Activated T-cell treated with anti-CD3 and anti-CD28 coated beads, Interleukin-2, amount 50 U/mL, for 24 hours (primary cell): Measurements from ENCODE around the gene DAPK2.
"Not testable (repeated sequence)": the region's sequence is repeated elsewhere in the genome, so short reads cannot be mapped to it uniquely, and the experiment has no call there.

Experiments
- DNase-seq: peaks from one replicate; pipeline ENCODE4 v3.0.0-alpha.2; 2020
- H3K27ac Mint-ChIP-seq: 2 replicates; pipeline ENCODE4 v1.8.0; 2020; ENCODE audit warnings: mild to moderate bottlenecking, mixed read lengths
- H3K27me3 Mint-ChIP-seq: 2 replicates; pipeline ENCODE4 v1.8.0; 2020; ENCODE audit warnings: mixed read lengths
- H3K36me3 Mint-ChIP-seq: 2 replicates; pipeline ENCODE4 v1.8.0; 2020; ENCODE audit warnings: low read depth, mixed read lengths
- H3K4me1 Mint-ChIP-seq: 2 replicates; pipeline ENCODE4 v1.8.0; 2020; ENCODE audit warnings: low read depth, mixed read lengths
- H3K4me3 Mint-ChIP-seq: 2 replicates; pipeline ENCODE4 v1.8.0; 2020; ENCODE audit warnings: mild to moderate bottlenecking, moderate library complexity, mixed read lengths
- H3K9me3 Mint-ChIP-seq: 2 replicates; pipeline ENCODE4 v1.8.0; 2020; ENCODE audit warnings: mixed read lengths

The DAPK2 gene

DNA sequence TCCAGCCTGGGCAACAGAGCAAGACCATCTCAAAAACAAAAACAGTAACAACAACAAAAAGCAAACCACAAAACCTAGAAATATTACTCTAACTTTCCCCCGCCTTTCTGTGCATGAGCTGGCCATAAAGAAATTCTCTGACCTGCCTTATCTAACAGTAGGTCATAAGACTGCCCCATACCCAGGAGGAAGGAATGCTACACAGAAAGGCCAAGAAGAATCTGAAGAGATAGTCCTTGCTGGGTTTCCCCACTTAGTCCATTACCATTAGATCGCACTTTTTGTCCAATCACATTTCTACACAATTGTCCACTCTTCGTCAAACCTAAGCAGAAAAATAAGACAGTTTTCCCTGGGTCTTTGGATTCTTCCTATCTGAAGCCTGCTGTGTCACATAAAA, 23.8 kb upstream of the DAPK2 start:
- Mint-ChIP-seq H3K9me3 (no peaks in the 10 kb centered on the region), H3K27ac (no peak overlapping the region), H3K27me3 (no peaks in the 10 kb centered on the region), H3K36me3 (peaks cover 37% of the 10 kb centered on the region), H3K4me1 (peaks cover 7% of the 10 kb centered on the region), H3K4me3 (no peak overlapping the region)
- no peak for DNase-seq

DNA sequence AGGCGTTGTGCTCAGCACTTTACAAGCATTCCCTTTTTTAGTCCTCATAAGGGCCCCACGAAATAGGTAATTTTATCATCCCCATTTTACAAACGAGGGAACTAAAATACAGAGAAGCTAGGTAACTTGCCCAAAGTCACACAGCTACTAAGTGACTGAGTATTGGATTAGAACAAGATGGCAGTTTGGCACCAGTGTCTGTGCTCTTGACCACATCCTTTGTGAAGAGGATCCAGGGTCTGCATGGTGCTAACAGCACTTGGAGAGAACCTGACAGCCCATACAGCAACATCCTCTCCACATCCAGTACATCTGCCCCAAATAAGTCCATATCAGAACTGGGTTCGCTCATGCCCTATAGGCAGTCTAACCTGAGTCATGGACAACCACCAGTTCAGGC, 21.8 kb upstream of the DAPK2 start:
- DNase-seq, result no peak
- Mint-ChIP-seq H3K36me3 (peaks cover 22% of the 10 kb centered on the region), H3K9me3 (no peaks in the 10 kb centered on the region), H3K4me3 (no peak overlapping the region), H3K27ac (no peak overlapping the region), H3K4me1 (peaks cover 7% of the 10 kb centered on the region), H3K27me3 (no peaks in the 10 kb centered on the region)

DNA sequence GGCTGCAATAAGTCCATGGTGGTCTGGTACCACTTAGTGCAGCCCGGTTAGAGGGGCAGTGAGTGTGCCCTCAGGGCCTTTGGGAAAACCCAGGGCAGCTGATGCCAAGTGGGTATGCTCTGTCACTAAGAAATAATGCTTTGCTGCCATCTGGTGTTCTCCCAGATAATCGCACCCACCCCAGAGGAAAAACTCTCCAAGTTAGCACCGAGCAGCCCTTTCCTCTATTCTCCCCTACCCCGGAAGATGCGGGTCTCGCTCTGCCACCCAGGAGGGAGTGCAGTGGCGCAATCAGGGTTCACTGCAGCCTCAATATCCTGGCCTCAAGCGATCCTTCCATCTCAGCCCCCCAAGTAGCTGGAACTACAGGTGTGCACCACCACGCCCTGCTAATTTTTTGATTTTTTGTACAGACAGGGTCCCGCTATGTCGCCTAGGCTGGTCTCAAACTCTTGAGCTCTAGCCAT, 21.3 kb upstream of the DAPK2 start:
- peak; percentile 75 for DNase-seq
- peaks cover 4% of the 10 kb centered on the region for H3K4me1 Mint-ChIP-seq
- no peak overlapping the region for H3K27ac Mint-ChIP-seq
- no peak overlapping the region for H3K4me3 Mint-ChIP-seq
- no peaks in the 10 kb centered on the region for H3K27me3 Mint-ChIP-seq
- H3K36me3 Mint-ChIP-seq, result peaks cover 17% of the 10 kb centered on the region
- no peaks in the 10 kb centered on the region for H3K9me3 Mint-ChIP-seq

DNA sequence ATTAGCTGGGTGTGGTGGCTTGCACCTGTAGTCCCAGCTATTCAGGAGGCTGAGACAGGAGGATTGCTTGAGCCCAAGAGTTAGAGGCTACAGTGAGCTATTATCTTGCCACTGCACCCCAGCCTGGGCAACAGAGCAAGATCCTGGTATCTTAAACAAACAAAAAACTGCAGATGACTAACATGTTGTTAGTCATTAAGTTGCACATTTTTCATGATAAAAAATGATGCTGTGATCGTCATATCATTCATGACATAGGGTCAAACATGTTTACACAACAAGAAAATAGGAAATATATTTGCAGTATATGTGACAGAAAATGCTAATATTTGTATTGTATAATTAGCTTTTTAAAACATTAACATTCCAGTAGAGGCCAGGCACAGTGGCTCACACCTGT, 20.2 kb upstream of the DAPK2 start:
- Mint-ChIP-seq H3K27ac (no peak overlapping the region), H3K27me3 (no peaks in the 10 kb centered on the region), H3K9me3 (no peaks in the 10 kb centered on the region), H3K4me3 (no peak overlapping the region), H3K4me1 (peaks cover 4% of the 10 kb centered on the region), H3K36me3 (peaks cover 5% of the 10 kb centered on the region)
- DNase-seq, result no peak

DNA sequence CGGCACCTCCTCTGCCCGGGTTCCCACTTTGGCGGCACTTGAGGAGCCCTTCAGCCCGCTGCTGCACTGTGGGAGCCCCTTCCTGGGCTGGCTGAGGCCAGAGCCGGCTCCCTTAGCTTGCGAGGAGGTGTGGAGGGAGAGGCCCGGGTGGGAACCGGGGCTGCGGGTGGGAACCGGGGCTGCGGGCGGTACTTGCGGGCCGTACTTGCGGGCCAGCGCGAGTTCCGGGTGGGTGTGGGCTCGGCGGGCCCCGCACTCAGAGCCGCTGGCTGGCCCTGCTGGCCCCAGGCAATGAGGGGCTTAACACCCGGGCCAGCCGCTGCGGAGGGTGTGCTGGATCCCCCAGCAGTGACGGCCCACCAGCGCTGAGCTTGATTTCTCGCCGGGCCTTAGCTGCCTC, 14.4 kb upstream of the DAPK2 start:
- Mint-ChIP-seq H3K27ac (no peak overlapping the region), H3K36me3 (no peaks in the 10 kb centered on the region), H3K4me1 (no peaks in the 10 kb centered on the region), H3K9me3 (no peaks in the 10 kb centered on the region), H3K4me3 (no peak overlapping the region), H3K27me3 (no peaks in the 10 kb centered on the region)
- DNase-seq, result no peak

DNA sequence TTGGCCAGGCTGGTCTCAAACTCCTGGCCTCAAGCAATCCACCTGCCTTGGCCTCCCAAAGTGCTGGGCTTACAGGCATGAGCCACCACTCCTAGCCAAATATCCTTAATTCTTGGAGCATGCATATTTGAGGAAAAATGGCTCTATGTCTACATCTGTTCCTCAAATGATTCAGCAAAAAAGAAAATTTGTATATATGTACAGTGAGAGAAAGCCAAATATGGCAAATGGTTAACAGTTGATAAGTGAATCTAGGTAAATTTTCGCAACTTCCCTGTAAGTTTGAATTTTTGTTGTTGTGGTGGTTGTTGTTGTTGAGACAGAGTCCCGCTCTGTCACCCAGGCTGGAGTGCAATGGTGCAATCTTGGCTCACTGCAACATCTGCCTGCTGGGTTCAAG, 12.8 kb upstream of the DAPK2 start:
- H3K27ac Mint-ChIP-seq, H3K36me3 Mint-ChIP-seq, H3K4me3 Mint-ChIP-seq, H3K4me1 Mint-ChIP-seq, H3K27me3 Mint-ChIP-seq, DNase-seq, H3K9me3 Mint-ChIP-seq: not testable (repeated sequence)

DNA sequence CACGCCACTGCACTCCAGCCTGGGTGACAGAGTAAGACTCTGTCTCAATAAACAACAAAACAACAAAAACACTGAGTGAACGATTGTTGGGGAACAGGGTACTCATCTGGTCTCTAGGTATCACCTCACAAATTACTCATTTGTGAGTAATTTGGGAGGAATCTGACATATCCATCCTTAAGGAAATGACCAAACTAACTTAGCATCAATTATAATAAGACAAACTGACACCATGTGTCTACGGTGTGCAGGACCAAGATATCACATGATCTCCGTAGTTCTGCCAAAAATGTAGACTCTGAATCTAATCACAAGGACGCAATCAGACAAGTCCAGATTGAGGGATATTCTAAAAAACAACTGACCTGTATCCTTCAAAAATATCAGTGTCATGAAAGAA, 12.0 kb upstream of the DAPK2 start:
- DNase-seq, result no peak
- H3K27ac Mint-ChIP-seq, result no peak overlapping the region
- no peaks in the 10 kb centered on the region for H3K36me3 Mint-ChIP-seq
- no peak overlapping the region for H3K4me3 Mint-ChIP-seq
- H3K9me3 Mint-ChIP-seq, result no peaks in the 10 kb centered on the region
- no peaks in the 10 kb centered on the region for H3K4me1 Mint-ChIP-seq
- no peaks in the 10 kb centered on the region for H3K27me3 Mint-ChIP-seq

DNA sequence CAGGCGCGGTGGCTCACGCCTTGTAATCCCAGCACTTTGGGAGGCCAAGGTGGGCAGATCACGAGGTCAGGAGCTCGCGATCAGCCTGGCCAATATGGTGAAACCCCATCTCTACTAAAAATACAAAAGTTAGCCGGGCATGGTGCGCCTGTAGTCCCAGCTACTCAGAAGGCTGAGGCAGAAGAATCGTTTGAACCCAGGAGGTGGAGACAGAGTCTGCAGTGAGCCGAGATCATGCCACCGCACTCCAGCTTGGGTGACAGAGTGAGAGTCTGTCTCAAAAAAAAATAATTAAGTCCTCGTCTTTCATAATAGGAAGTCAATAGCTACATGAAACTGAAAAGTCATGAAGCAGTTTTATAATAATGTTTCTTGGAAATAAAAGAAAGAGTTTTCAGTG, 7.4 kb upstream of the DAPK2 start:
- not testable (repeated sequence) for H3K9me3 Mint-ChIP-seq, H3K4me3 Mint-ChIP-seq, H3K27ac Mint-ChIP-seq, H3K27me3 Mint-ChIP-seq, H3K36me3 Mint-ChIP-seq, H3K4me1 Mint-ChIP-seq, DNase-seq

DNA sequence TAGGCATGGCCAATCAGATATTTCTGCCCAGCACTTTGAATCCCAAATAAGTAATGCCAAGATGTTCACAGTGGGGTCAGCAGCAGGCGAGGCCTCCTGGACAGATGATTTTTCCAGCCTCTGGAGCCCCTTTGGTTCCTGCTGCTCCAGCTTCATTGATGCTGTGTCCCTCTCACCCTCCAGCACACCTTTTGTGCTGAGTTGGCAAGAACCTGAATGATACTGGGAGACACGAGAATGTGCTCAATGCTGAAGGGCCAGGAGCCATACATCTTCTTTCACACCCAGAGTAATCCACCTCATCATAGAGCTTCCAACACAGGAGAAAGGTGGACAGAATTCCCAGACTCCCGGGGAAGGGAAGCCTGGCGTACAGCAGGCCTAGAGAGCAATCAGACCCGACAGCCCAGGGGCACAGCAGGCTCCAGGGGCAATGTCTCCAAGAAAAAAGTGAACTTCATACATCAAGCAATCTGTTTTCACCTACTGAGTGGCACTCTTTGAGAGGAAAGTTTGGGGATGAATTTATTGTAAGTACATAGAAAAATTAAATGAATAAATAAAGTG, 6.7 kb upstream of the DAPK2 start:
- Mint-ChIP-seq H3K4me1 (no peaks in the 10 kb centered on the region), H3K27me3 (peaks cover 7% of the 10 kb centered on the region), H3K36me3 (no peaks in the 10 kb centered on the region), H3K9me3 (no peaks in the 10 kb centered on the region), H3K27ac (no peak overlapping the region), H3K4me3 (no peak overlapping the region)
- DNase-seq, result no peak

DNA sequence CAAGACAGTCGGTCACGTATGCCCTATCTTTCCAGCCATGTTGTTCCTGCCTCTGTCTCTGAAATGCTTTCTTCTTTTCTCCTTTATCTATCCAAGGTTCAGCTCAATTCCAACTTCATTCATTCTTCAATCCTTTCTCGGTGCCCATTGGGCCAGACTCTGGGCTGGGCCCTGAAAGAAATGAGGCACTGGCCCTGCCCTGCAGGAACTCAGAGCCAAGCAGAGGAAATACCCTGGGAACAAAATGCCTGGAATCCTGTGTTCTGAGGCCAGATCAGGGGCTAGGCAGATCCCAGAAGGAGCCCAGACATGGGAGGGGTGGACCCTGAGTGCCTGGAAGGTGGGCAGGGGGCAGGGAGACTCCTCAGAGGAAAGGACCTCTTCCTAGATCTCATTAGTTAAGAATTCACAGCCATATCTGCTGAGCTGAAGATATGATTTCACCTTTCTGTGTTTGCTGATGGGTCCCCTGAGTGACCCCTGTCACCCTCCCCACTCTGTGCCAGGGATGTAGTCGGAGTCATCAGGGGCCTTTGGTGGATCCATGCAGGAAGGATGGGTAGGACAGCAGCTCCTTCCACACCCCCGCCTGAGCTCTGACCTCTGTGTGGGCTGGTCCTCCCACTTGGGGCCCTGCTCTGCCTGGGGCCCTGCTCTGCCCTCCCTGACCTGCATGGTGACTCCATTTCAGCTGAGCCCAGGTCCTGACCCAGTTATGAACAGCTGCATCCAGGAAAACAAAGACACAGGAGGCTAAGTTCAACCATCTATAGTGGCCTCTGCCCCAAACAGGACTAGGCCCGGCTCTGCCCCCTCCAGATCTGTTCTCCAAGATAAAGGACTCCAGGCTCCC, 5.3 kb upstream of the DAPK2 start:
- H3K27ac Mint-ChIP-seq, result no peak overlapping the region
- H3K9me3 Mint-ChIP-seq, result no peaks in the 10 kb centered on the region
- H3K4me3 Mint-ChIP-seq, result no peak overlapping the region
- DNase-seq, result no peak
- H3K4me1 Mint-ChIP-seq, result peaks cover 4% of the 10 kb centered on the region
- peaks cover 21% of the 10 kb centered on the region for H3K27me3 Mint-ChIP-seq
- H3K36me3 Mint-ChIP-seq, result no peaks in the 10 kb centered on the region

DNA sequence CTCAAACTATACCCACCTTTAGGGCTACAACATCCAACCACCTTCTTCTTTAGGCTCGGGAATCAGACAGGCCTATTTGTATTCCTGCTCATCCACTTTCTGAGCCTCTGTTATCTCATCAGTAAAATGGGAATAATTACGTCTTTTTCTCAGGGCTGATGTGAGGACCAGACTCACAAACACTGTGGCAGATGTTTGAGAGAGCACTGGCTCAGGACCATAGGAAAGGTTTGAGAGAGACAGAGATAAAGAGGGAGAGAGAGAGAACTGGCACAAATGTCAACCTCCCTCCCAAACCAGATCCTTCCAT, 4.8 kb upstream of the DAPK2 start:
- Mint-ChIP-seq H3K27ac (no peak overlapping the region), H3K4me1 (peaks cover 6% of the 10 kb centered on the region), H3K9me3 (no peaks in the 10 kb centered on the region), H3K4me3 (no peak overlapping the region), H3K27me3 (peaks cover 22% of the 10 kb centered on the region), H3K36me3 (no peaks in the 10 kb centered on the region)
- DNase-seq, result no peak

DNA sequence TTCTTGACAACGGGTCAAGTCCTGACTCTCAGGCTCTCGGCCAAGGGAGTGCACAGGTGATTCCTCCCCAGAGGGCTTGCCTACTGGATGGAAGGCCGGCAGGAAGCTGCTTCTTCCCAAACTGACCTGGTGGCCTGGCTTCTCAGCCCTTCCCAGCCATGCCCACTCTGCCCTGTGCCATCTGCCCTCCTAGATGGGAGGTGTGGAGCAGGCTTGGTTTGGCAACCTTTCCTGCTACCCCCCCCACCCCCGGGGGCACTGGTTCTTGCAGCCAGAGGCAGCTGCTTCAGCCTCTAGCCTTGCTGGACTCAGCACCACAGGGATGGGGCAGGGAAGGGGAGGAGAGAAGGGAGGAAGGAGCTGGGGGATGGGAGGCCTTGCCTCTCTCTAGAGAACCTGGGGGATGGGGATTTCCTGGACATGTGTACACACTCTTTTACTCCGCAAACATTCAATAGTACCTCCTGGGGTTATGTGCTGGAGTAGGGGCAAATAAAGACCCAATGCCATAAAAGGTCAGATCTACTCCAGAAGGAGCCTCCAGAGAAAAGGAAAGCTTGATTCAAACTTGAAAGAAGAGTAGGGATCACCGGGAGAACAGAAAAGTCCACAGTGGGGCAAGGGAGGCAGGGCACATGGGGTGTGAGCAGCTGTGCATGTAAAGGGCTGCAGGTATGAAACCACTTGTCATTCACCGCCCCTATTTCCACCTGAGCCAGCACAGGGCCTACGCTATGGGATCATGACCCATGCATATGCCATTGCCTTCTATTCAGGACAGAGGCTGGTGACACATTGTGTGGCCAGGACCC, 4.2 kb upstream of the DAPK2 start:
- Mint-ChIP-seq H3K4me3 (no peak overlapping the region), H3K27ac (no peak overlapping the region), H3K27me3 (peaks cover 24% of the 10 kb centered on the region)

DNA sequence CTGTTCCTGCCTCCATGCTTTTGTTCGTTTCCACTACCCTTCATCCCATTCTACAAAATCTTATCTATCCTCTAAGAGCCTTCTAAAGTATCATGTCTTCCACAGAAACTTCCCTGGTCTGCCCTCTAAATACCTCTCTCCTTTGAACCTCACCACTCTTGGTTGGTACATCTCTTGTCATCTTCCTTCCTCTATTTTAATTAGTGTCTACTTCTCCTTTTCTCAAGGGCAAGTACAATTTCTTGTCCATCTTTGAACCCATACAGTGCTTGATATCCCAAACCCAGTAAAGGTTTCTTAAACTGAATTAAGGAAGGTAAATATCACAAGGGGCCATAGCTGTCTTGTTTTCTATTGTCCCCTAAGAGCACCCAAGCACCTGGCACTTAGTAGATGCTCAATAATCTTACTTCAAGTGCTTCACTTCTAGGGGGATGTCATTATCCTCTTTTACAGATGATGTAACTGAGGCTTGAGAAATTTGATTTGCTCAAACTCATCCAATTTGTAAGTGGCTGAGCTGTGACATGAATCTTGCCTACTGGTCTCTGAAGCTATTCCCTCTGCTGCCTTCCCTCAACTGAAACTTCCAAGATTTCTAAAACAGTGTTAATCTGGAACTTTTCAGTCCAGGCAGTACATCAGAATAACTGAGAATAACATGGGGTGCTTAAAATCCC, 2.6 kb upstream of the DAPK2 start:
- Mint-ChIP-seq H3K4me3 (no peak overlapping the region), H3K4me1 (peaks cover 6% of the 10 kb centered on the region), H3K27ac (no peak overlapping the region), H3K36me3 (no peaks in the 10 kb centered on the region), H3K9me3 (no peaks in the 10 kb centered on the region), H3K27me3 (peaks cover 32% of the 10 kb centered on the region)
- DNase-seq, result no peak

More for the DNA sequence above, 4.2 kb upstream of the DAPK2 start:
- no peaks in the 10 kb centered on the region for H3K9me3 Mint-ChIP-seq
- H3K4me1 Mint-ChIP-seq, result peaks cover 6% of the 10 kb centered on the region
- no peak for DNase-seq
- H3K36me3 Mint-ChIP-seq, result no peaks in the 10 kb centered on the region

DNA sequence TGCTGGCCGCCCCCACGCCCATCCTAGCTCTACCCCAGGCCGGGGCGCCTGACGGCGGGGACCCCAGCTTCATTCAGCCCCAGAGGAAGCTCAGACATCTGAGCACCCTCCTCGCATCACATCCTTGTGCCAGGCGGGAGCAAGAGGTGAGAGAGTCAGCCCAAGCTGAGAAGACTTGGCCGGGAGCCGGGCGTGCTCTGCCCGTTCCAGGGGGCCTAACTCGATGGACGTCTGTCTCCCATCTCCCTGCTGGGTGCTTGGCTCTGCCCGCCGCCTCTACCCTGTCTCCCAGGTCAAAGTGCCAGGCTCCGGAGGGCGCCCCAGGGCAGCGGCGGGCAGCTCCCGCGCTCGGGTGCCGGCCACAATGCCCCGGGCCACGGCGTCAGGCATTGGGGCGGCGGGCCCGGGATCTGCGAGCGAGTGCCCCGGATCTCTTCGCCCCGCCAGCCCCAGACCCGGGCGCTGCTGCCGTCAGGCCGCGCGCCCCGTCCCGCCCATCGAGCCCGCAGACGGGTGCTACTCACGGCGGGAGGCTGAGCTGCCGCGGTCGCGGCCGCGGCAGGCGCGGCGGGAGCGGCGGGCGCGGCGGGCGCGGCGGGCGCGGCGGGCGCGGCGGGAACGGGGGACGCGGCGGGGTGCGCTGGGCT, 388 bp downstream of the DAPK2 start:
- Mint-ChIP-seq H3K4me1 (peaks cover 6% of the 10 kb centered on the region), H3K27ac (no peak overlapping the region), H3K9me3 (no peaks in the 10 kb centered on the region), H3K4me3 (peak overlapping the region; percentile 65), H3K27me3 (peaks cover 32% of the 10 kb centered on the region), H3K36me3 (no peaks in the 10 kb centered on the region)
- DNase-seq, result no peak
